SIG-M5 treated with dmso at 0.1 percent for 504 hours (cell line): ENCODE measurements around the gene ARHGAP18.
A peak's percentile ranks its signal among the peaks of the same experiment; 100 is the strongest.

ENCODE experiments used
- DNase-seq: peaks from one replicate; lab custom pipeline; 2025; ENCODE audit not compliant: unreplicated experiment; lab: John Stamatoyannopoulos, UW

ARHGAP18 gene

DNA sequence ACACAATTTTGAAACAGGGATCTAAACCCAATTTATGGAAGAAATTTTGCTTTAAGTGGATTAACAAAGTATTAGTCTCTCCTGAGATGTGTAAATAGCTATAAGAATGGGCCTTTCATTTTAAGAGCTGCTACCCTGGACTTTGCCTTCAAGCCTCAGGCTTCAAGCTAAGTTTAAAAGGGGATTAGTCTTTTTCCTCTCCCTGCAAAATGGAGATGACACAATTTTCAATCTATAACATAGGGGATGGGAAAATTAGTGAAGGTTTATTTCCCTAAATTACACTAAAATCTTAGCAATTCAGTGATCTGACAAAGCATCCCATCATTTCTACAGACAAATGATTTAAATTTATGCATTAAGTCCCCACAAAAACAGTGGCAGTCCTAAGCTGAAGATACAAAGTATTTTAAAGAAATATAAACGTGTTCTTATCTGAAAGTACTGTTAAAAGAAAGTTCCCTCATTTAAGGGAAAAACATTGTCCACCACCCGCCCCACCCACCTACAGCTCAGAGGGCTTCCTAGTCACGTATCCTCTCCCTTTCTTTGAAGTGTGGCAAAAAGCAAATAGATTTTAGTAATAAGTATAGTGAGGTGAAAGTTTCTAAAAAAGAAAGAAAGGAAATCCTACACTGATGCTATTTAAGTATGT, 14.5 kb downstream of the ARHGAP18 start:
- DNase-seq = no peak

DNA sequence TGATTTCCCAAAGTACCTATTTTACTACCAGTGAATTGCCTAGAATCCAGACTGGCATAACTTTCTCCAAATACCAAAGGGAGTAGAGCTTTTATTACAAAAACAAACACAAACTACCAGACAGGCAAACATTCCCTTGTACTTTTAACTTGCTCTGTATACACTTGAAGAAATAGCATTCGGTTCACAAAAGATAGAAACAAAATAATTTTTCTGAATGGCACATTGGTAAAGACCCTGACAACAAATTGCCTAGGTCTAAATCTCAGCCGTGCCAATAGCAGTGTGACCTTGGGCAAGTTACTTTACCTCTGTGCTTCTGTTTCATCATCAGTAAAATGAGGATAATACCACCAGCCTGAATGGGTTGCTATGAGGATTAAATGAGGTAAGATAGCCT, 15.9 kb downstream of the ARHGAP18 start:
- no peak for DNase-seq

GRCh38 chr6:129692467-129692866, 17.5 kb downstream of the ARHGAP18 start:
- DNase-seq = no peak

DNA sequence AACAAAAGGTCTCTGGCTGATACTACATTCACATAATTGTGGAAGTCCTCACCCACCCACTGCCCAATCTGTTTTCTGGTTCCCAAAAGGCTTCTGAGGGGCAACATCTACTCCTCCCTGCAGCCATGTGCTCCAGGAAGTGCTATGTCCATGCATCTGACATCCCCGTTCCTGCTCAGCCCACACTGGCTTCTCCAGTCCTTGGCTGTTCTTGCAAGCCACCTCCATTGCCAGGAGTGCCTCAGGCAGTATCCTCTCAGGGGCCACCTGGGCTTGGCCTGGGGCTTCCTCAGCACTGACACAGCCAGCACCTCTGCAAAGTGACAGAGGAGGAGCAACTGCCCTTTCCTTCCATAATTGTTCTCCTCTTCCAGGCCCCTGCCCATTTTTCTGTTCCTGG, 18.3 kb downstream of the ARHGAP18 start:
- DNase-seq = no peak

DNA sequence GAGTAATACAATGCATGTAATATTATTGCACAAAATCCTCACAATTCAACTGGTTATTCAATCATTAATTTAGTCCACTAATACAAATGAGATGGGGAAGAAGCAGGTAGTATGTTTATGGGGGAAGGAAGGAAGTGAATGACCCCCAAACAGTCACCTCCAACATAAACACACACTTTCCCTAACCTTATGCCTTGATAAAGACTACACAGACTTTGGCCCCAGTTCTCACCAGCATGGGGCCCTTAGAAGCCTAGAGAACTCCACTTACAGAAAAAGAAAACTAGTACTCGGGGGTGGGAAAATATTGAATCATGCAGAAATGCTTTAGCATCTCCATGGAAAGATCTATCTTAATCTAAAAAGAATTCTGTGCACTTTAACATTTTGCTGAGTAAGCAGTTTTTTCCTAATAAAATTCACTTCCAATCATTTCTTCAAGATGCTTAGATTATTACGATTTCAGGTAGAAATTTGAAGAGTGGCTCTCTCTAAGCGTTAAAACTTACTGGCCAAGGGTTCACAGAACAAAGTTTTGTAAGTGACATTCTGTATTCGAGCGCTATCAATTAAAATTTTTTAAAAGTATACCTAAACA, 18.8 kb downstream of the ARHGAP18 start:
- no peak for DNase-seq

DNA sequence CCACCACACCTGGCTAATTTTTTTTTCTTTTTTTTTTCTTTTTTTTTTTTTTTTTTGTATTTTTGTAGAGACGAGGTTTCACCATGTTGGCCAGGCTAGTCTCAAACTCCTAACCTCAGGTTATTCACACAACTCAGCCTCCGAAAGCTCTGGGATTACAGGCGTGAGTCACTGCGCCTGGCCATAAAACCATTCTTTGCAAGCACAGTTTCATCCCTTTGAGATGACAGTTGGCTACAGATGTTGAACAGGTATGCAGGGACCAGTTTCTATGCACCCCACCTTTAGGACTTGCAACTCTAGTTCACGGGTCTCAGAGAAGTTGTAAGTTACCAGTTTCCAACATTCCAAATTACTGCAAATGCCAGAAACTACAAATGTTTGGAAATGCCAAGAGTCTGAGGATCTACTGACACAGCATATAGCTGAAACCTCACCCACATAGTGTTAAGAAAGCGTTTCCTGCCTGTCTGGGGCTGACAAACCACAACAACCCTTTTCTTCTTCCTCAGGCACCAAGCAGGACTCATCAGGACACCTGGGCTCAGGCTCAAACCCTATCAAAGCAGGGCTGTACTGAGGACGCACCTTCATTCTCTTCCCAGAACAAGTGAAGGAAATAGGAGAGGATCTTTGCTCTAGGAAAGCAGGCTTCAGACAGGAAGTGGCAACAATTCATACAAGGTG, 22.9 kb downstream of the ARHGAP18 start:
- DNase-seq = peak; percentile 75

DNA sequence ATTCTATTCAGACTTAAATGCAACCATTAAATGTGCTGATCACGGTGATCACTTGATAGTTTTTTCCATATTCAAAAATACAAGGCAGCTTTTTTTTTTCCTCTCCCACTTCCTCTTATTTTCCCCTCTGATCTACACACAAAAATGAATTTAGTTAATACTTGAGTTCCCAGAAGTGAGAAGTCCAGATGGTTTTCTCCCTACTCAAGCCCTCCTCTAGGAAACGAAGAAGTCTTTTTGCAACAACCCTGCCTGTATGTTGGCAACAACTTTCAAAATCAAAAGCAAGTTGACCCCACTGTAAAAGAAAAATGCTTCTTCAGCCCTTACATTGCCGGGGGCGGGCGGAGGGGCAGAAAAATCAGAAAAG, 24.3 kb downstream of the ARHGAP18 start:
- DNase-seq = peak; percentile 46

GRCh38 chr6:129684903-129685661, 24.9 kb downstream of the ARHGAP18 start:
- no peak for DNase-seq

DNA sequence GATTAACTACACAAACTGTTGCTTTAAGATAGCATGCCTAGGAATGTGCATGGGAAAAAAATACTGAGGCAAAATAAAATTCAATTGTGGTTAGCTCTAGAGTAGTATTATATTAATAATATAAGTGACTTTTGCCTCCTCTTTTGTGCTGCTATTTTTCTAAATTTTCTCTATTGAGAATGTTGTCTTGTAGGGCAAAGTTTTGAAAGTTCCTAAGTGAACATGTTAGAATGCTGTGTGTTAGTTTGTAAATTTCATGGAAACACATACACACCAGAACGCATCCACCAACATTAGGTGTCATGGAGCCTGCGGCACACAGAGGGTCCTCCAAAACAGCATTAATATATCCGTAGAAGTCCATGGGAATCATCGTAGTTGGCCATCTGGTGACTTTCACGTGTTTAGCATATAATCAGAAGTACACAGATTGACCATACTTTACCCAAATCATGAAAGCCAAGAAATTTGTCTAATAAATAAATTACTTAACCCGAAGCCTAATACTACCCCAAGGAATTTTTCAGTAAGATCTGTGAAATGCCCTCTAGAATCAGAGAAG, 25.6 kb downstream of the ARHGAP18 start:
- DNase-seq = no peak

DNA sequence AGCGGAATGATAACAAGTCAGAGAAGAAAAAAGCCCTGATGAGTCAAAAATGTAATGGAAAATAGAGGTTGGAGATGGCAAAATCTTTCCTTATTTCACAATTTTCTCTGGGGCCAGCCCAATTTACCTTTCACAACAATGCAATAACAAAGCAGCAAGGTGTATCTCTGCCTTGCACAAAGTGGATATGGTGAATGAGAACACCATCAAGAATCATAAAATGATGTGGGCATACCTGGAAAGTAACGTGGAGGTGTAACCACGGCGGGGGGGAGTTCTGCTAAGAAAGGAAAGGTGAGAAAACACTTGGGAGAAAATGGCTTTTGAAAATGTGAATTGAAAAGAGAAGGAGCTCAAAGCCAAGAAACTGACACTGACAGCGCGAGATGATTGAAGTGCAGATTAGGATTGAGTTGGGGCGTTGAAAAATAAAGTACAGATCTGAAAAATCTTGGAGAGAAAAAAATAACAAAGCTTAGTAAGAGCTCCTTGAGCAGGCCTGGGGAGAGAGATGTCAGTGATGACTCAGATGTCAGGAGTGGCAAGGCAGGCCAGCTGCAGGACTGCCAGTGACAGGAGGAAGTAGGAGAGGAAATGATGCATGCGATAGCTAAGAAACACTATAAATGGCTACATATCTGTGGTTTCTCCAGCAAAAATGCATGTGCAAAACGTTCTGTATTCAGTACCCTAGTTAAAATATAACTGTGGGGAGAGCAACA, 26.2 kb downstream of the ARHGAP18 start:
- DNase-seq = peak; percentile 95

DNA sequence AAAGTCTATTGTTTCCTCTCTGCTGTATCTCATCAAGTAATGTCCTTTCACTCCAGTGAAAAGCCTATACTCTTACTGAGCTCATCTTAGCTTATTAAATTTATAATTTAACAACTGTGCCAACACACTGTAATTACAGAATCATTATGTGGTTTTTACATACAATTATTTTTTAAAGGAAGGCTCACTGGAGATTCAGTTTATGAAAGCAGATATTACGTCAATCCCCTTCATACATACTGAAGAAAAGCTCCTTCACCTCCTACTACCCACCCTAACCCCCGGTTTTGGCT, 28.1 kb downstream of the ARHGAP18 start:
- no peak for DNase-seq

DNA sequence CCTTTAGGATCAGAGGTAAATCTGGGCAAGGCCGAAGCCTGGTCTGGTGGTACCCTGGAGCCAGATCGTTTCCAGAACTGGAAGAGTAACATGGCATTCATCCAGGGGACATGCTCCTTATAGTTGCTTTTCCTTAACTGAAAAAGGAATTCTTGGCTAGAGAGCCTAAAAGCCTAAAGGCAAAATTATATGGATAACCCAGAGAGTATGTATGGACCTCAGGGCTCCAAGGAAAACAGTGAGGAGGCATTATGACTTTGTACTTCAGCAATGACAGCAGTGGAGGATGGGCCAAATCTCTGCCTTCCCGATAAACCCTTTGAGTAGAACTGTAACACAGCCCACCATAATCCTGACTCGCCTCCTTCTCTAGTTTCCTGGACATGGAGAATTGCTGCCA, 29.3 kb downstream of the ARHGAP18 start:
- DNase-seq = no peak

DNA sequence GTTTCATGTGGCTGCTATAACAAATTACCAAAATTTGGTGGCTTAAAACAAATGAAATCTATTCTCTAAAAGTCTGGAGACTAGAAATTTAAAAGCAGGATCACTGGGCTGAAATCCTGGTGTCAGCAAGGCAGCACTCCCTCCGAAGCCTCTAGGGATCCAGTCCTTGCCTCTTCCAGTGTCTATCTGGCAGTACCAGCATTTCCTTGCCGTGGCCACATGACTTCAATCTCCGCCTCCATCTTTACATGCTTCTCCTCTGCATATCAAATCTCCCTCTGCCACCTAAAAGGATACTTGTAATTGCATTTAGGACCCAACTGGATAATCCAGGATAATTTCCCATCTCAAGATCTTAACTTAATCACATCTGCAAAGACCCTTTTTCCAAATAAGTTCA, 30.2 kb downstream of the ARHGAP18 start:
- no peak for DNase-seq

DNA sequence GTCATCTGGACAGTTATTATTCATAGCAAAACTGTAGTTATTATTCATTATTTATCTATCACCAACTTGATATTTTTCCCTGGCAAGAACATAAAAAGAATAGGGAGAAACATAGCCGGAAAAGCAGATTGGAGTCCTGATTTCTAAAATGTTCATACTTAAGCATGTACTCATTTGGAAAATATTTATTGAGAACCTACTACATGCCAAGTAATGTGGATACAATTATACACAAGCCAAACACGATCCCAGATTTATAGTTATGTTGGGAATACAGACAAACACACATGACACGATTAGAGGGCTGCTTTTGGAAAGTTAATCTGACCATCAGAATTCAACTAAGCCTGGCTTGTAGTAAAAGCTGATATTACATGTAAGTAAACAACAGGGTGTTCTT, 30.7 kb downstream of the ARHGAP18 start:
- DNase-seq = no peak

GRCh38 chr6:129678463-129678862, 31.5 kb downstream of the ARHGAP18 start:
- no peak for DNase-seq

GRCh38 chr6:129677620-129678325, 32.2 kb downstream of the ARHGAP18 start:
- DNase-seq = no peak

DNA sequence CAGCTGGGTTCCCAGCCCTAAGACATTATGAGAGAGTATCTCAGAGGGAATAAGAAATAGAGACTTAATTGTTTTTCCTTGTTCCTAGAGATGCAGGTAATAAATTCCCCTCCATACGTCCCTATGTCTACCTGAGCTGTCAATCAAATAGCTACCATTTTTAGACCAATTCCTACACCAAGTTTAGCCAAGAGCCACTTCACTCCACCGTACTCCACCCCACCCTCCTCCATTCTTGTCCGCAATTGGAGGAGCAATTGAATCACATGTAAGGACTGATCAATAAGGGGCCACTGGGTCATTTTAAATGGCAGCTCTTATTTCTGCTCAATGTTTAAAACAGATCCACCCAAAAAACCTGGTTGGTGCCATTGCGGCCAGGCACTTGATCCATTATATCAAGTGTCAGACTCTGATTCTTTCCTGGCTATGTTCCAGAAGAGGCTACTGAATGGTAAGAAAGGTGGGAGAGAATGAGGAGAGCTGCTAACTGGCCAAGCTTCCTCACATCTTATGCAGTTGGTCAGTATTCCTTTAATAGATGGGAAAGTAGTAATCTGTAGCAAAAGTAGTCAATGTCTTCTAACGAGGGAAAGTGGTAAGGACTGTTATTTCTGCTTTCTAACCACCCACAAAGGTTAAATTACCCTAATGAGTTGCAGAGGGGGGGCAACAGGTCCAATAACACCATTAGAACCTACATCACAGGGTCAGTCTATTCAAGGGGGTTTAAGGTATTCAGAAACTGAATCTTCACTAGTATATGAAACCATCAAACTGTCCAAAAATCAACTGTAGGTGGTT, 34.1 kb downstream of the ARHGAP18 start:
- DNase-seq = no peak

GRCh38 chr6:129673748-129674147, 36.2 kb downstream of the ARHGAP18 start:
- DNase-seq = no peak

- DNase-seq = peak; percentile 7
These were observed 36.9 kb downstream of the ARHGAP18 start for GRCh38 chr6:129672881-129673631.
